Stimulated activated CD4-positive, alpha-beta T cell treated with anti-CD3 and anti-CD28 coated beads, Interleukin-12 subunit alpha, Interleukin-12 subunit beta, amount 100 ng/mL, for 4 hours (primary cell): ENCODE data around the gene PALMD.
A peak's percentile ranks its signal among the peaks of the same experiment; 100 is the strongest.

Source experiments
- DNase-seq: peaks from one replicate; pipeline ENCODE4 v3.0.0-alpha.2; 2020

The PALMD gene

GRCh38 chr1:99702221-99702620, 56.3 kb downstream of the PALMD start:
- no peak for DNase-seq

- DNase-seq: no peak
Observed at GRCh38 chr1:99704356-99704816, 58.5 kb downstream of the PALMD start.

GRCh38 chr1:99705385-99705784, 59.5 kb downstream of the PALMD start:
- DNase-seq: no peak

GRCh38 chr1:99707535-99708142, 61.7 kb downstream of the PALMD start:
- DNase-seq: peak; percentile 36

- no peak for DNase-seq
Observed at GRCh38 chr1:99710994-99711393, 65.1 kb downstream of the PALMD start.

GRCh38 chr1:99713006-99713405, 67.1 kb downstream of the PALMD start:
- DNase-seq: no peak

- no peak for DNase-seq
Observed at GRCh38 chr1:99717005-99717404, 71.1 kb downstream of the PALMD start.

- no peak for DNase-seq
Observed at GRCh38 chr1:99723251-99723650, 77.3 kb downstream of the PALMD start.

- DNase-seq: no peak
Observed at GRCh38 chr1:99725996-99726395, 80.1 kb downstream of the PALMD start.

- no peak for DNase-seq
Observed at GRCh38 chr1:99726407-99726806, 80.5 kb downstream of the PALMD start.

- DNase-seq: no peak
Observed at GRCh38 chr1:99726818-99727217, 80.9 kb downstream of the PALMD start.

GRCh38 chr1:99727575-99728185, 81.8 kb downstream of the PALMD start:
- DNase-seq: no peak

- DNase-seq: no peak
Observed at GRCh38 chr1:99728494-99729235, 82.8 kb downstream of the PALMD start.

- no peak for DNase-seq
Observed at GRCh38 chr1:99731384-99731783, 85.5 kb downstream of the PALMD start.

- no peak for DNase-seq
Observed at GRCh38 chr1:99735852-99736251, 89.9 kb downstream of the PALMD start.

GRCh38 chr1:99737016-99737415, 91.1 kb downstream of the PALMD start:
- DNase-seq: no peak

GRCh38 chr1:99738858-99739465, 93.0 kb downstream of the PALMD start:
- DNase-seq: no peak

- no peak for DNase-seq
Observed at GRCh38 chr1:99740141-99740540, 94.2 kb downstream of the PALMD start.
